Gastrocnemius medialis (tissue), 4 donors: ENCODE measurements around the gene SEMA3C.

ENCODE experiments used
- POLR2A ChIP-seq, 2 donors: fragments of 450-650 bp; IDR thresholded peaks; one replicate each; pipeline ENCODE4 v1.6.1; 2017; ENCODE audit warnings: antibody characterized with exemption in 2 of 2, mild to moderate bottlenecking in 2 of 2, moderate library complexity in 2 of 2
- TF ChIP-seq, protein P1 (sequence below), 5 experiments: fragments of 450-650 bp in 3 of 5; fragments of 200-600 bp in 2 of 5; sonication (generic) in 2 of 5; IDR thresholded peaks in 4 of 5; conservative IDR thresholded peaks in 1 of 5; 1 replicate in 4 of 5; 2 replicates in 1 of 5; pipeline ENCODE4 v1.5.1; 2016 to 2019; ENCODE audit warnings: antibody characterized with exemption in 5 of 5, mild to moderate bottlenecking in 3 of 5, moderate library complexity in 3 of 5

DNA sequence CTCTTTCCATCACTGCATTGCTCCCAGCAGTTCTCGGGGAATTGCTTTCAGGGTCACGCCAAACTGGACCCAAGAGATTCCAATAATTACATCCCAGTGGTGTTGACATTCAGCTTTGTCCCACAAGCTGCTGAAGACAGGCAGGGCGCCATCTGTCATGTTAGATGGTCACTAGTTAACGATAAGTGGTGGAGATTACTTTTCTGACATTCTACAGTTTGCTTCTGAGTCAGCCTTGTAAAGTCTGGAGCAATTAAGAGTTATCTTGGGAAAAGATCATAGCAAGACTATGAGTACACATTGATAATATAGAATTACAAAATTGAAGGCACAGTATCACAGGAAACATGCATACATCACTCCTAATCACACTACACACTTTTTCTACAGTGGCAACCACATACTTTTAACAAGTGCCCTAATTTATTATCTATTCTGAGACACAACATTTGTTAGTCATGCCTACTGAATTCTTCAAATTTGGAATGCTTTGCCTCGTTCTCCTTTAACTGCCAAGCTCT, 41.9 kb downstream of the SEMA3C start:
- TF ChIP-seq, protein P1, sequence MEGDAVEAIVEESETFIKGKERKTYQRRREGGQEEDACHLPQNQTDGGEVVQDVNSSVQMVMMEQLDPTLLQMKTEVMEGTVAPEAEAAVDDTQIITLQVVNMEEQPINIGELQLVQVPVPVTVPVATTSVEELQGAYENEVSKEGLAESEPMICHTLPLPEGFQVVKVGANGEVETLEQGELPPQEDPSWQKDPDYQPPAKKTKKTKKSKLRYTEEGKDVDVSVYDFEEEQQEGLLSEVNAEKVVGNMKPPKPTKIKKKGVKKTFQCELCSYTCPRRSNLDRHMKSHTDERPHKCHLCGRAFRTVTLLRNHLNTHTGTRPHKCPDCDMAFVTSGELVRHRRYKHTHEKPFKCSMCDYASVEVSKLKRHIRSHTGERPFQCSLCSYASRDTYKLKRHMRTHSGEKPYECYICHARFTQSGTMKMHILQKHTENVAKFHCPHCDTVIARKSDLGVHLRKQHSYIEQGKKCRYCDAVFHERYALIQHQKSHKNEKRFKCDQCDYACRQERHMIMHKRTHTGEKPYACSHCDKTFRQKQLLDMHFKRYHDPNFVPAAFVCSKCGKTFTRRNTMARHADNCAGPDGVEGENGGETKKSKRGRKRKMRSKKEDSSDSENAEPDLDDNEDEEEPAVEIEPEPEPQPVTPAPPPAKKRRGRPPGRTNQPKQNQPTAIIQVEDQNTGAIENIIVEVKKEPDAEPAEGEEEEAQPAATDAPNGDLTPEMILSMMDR (IDR thresholded peaks at IDR 0.05 in 4 of 5, conservative IDR thresholded peaks at IDR 0.05 in 1 of 5): no peak
- no peak for TF ChIP-seq POLR2A (IDR thresholded peaks at IDR 0.05)
